HG02840 (cell line): Measurements from ENCODE around the gene PBX1.

ENCODE experiments used
- ATAC-seq: cut with Tn5 transposase; IDR thresholded peaks from one replicate; pipeline ENCODE4 v1.9.1; 2021; ENCODE audit warnings: mild to moderate bottlenecking, moderate library complexity, moderate number of reproducible peaks; ENCODE audit not compliant: unreplicated experiment, low FRiP score

PBX1 gene

DNA sequence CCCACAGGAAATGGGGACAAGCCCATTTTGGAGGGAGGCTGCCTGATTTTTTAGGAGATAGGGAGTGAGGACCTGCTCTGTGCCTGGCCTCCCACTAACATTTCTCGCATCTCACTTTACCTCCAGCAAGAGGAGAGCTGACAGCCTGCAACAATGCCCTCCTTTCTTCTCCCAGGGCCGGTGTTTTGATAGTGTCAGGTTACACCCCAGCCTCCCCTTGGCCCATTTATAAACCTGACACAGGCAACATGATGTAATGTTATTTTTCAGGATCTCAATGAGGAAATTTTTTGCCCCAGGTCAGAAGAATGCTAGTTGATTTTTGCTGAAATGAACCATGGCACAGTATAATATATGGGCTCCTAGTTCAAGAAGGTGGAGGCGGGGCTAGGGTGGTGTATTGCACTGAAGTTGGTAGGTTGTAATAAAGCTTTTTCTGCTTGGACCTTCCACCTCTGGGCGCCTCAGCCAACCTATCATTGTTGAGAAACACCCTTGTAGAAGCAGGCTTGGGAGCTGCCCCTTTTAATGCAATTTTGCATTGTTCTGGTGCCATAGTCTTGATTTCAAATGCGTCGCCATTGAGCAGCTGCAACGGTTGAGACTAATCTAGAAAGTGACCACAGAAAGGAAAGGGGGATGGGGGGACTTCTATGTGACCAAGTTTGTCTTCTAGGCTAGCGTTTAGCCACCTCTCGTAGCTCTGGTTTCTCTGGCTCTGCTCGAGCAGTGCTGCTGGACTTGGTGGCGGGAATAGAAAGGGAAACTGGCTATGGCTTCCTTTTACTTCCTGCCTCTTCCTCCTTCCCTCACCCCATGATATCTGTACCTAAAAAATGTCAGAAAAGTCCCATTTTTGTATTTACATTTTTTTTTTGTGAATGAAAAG, 53.0 kb downstream of the PBX1 start:
- no peak for ATAC-seq

DNA sequence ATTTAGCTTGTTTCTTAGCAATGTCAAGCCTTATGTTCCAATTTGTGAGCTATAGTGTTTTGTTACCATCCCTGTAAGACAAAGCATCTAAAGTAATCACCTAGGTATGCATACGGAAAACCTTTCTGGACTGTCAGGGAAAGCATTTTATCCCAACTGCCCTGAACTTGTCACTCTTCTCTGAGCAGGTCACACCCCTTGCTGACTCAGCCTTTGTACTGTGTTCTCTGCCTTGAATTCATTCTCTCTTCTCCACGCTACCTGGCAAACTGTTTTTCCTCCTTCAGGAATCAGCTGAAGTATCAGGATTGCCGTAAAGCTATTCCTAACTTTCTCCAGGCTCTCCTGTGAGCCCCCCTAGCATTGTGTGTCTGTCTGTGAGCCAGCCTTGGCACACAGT, 54.2 kb downstream of the PBX1 start:
- ATAC-seq: no peak

DNA sequence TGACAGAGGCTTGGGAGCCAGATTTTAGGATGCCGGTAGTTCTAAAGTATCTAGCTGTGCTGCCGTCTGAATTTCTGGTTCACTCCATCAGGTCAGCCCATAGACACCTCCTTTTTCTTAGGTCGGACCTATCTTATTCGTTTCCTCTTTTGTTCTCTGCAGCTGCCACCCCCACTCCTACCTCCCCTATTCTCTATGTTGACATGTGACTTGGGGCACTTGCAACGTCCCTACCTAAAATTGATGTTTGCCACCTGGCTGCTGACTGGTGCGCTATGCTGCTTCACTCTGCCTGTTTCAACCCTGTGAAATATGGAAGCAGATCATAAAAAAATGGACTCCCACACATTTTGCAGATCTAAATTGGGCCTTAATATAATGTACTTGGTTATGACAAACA, 55.3 kb downstream of the PBX1 start:
- no peak for ATAC-seq

DNA sequence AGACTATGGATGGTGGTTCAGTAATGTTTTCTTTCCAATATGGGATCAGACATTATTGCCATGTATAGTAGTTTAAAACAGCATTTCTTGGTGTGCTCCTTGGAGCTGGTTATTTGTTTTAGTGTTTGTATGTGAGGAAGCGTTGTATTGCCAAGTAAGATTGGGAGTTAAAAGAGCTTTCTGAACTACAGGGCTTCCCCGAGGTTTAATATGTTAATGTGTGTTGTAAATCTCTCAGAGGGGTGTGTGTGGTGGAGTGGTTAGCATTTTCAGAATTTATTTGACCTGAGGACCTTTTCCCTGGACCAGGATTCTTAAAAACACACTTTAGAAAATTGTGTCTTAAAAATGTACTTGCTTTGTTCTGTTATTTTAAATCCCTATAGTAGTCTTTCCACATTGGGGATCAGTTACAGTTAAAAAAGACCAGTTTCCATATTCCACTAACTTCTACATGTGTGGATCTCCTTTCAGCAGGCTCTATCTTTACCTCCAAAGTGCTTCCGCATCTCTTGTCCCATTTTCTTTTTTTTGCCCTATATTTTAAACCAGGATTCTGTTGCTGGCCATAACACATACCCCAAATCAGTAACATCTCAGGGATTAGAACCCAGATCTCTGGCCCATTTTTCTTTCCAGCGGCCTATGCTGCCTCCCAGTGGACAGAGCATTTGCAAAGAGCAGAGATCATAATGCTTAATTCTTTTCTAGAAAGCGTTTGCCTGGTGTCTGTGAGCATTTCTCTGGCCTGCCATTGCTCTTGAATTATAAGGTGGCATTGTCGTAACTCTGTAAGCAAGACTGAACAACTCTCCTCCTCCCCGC, 58.6 kb downstream of the PBX1 start:
- ATAC-seq: no peak

DNA sequence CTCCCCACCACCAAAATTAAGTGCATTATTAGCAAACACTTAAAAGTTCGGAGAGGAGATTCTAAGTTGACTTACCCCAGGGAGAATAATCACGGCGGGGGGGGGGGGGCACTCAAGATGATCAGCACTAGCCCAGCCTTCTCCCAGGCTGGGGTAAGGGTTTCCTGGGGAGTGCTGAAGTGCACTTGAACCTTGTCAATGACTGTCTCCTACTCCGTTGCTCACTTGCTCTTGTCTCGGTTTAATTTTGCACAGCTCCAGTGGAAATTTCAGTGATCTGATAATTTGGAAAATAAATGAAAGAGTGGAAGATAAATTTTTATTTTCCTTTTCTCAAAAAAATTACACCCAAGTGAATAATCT, 59.2 kb downstream of the PBX1 start:
- no peak for ATAC-seq

DNA sequence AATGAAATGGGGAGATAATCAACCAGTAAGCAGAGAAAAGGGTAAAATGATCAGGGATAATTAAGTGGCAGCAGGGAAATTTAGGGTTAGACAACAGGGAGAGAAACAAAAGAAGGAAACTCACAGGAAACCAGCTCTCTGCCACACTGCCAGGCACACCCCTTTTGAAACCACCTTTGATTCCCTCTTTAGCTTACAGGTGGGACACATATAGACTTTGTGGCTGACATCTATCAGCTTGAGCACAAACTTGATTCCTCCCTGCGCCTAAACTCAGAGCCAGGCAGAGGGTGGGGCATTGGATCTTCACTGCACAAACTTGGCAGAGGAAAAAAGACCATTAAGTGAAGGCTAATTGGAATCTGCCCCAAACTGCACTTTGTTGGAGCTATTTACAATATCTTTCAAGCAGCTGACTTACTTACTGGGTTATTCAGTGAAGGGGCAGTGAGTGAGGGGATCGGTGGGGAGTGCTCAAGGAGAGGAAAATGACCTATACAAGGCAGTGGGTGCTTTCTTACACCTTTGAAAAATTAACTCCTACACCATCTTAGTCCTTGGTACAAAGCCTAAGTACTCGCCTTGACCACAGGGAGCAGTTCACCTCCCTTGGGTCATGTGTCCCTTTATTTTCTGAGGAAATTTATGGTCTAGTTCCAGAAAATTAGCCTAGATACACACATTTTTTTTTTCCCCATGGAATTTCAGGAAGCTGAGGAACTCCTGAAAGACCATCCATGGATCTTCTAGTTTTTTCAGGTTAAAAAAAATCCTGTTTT, 60.2 kb downstream of the PBX1 start:
- ATAC-seq: no peak

DNA sequence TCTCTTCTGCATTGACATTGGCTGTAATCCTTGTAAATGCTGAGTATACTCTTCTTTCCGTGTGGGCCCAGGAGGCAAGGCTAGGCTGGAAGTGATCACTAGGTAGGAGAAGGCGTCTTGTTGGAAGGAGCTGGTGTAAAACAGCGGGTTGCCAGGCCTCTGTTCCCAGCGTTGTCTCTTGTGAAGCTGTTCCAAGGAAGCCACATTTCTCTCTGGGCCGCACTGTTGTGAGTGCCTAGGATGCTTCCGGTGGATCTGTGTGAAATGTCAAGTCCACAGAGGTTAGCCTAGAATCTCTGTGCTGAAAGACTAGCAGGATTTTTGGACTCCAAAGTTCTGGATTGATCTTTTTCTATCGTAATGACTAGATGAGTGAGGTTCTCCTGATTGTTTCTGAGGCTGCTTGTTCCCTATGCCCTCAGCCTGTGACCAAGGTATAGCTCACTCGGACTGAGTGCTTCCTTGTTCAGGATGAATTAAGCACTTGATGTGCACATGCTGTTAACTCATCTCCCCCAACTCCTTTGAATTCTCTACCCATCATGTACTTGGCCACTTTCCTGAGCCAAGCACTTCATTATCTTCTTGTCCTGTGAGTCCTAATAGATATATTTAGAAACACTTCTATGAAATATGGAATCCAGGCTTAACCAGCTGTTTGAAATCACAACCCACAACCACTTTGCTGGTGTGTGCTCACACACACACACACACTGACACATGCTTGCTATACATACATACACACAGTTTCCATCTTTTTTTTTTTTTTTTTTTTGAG, 63.3 kb downstream of the PBX1 start:
- ATAC-seq: no peak

DNA sequence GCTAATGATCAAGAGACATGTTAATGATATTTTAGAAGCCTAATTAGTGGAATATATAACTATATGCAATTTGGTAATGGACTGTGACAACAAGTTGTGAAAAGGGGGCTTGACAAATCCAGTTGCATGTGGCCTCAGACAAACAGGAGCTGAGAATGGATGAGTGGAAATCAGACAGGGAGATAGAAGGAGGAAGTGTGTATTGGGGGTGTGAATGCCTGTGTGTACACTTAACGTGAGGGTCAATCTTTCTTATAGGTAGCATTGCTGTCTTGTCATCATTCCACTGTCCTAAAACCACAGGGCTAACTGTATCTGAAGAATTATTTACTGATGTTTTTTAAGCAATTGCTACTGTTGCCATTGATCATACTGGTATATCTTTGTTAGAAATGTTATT, 64.8 kb downstream of the PBX1 start:
- no peak for ATAC-seq

DNA sequence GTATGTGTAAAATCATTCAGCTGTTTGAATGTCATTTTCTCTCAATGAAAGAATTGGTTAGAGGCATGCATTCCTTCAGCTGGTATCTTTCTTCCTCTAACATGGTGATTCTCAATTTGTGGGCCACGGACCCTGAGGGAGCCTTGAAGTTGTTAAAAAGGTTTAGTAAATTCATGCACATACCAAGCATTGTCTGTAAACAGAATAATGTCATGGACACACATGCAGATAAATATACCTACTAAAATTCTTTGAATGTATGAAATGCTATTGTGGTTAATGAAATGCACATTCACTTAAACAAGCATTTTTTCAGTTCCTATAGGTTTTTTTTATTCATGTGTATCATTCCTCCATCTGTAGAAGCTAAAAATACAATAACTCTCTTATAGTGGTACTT, 65.4 kb downstream of the PBX1 start:
- no peak for ATAC-seq

DNA sequence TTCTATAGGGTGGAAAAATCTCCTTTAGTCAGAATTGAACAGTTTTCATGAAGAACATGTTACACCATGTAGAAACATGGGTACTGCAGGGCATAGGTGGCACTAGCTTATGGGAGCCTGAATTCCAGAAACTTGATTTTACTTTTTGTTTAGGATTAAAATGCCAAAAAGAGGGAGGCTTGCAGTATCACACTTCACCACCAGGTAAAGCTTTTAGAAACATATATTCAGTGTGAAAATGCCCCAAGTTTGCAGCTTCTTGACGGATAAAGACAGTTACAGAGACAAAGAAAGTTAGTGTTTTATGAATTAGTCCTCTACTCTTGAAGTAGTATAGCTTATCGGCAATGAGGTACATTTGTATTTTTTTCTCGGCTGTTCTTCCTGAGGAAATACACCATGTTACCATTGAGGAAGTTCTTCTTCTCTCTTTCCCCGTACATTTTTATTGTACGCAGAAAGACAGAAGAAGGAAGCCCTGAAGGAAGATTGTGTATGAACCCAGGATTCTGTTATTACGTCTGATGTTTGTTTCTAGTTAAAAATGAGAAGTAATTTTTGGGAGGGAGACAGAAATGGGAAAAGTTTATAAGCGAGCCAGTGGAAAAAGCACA, 66.1 kb downstream of the PBX1 start:
- ATAC-seq: no peak

DNA sequence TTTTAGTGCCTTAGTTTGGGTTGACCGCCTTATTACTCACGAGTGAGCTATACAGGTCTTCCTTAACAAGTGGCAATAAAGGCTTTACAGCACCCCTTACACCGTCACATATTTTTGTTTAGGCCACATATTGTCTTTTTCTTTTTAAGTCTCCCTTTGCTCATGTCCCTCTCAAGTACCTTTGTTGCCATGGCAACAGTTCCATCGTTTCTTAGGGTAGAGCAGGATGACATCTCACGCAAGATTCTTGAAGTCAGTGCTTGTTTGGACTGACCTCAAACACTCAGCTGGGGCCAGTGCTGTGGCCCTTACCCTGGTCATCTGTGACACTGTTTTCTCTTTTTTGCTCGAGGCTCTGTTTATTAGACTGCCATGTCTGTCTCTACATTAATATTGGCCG, 69.8 kb downstream of the PBX1 start:
- ATAC-seq: no peak

DNA sequence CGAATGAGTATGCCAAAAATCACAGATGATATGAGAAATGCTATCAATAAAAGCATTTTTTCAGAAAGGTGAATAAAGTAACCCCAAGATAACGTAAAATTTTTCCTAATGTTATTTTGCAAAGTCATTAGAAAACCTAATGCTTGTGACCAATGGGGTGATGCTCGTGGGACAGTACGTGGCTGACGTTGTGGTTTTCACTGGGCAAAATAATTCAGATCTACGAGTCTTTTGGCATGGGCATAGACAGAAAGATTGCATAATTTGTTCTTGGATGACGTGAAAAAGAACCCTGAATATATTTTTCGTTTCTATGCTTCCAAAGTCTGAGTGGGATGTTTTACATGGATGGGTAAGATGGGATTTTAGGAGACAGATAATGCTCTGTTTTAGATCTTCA, 71.0 kb downstream of the PBX1 start:
- no peak for ATAC-seq

DNA sequence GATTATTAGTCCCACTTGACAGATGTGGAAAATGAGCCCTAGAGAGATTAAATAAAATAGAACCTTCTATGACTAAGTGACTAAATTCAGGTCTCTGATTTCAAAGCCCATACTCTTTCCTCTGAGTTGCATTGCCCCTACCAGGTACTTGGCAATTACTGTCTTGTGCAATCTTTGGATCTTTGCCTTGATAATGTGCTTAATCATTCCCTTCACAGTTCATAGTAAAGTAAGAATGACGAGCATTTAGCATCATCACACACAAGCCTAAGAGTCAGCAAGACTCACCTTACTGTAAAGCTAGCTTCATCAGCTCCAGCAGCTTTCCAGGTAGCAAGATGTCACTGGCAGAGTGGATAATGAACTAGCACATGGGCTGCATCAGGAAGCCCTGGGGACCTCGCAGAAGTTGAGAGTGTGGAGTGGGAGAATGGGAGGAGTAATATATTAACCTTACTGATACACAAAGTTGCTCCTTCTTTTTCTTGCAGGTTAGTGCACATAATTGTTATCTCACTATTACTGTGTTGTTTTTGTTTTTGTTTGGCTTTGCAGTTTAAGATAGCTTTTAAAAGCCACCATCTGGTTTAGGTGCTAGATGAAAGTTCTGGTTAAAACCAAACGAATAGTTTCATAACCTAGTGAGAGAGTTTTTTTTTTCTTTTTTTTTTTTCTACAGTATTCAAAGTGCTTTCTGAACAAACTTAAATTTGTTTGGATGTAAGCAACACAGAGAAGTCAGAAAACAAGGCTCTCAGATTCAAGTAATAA, 71.8 kb downstream of the PBX1 start:
- ATAC-seq: no peak

DNA sequence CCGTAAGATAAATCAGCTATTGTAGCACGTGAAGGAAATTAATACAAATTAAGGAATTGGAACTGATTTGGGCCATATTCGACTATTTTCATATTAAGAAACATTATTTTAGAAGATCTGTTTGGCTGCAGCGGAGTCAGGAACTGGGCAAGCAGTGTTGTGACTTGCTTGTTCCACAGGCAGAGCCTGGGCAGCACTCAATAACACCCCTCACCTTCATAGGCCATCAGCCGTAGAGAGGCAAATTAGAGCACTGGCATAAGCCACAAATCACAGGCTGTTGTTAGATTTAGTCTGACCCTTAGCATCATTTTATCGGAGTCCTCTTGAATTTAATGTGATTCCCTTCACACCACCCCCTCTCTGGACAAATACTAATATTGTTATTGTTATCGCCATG, 72.8 kb downstream of the PBX1 start:
- no peak for ATAC-seq

DNA sequence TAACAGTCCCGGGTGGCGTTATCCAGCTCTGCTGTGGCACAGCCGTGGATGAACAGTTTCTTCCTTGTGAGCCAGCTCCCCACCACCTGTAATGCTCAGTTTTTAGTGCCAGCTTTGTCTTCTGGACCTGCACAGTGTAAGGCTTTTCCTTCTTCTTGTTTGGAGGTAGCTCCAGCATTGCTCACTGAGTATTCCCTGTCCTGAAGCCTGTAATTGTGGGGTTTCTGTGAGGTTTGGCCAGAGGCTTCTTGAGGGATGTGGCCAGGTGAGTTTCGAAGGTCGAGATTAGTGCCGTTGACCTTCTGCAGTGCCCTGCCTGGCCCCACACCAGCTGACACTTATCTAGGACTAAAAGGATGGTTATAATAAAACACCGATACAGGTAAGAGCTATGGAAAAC, 75.0 kb downstream of the PBX1 start:
- ATAC-seq: no peak

DNA sequence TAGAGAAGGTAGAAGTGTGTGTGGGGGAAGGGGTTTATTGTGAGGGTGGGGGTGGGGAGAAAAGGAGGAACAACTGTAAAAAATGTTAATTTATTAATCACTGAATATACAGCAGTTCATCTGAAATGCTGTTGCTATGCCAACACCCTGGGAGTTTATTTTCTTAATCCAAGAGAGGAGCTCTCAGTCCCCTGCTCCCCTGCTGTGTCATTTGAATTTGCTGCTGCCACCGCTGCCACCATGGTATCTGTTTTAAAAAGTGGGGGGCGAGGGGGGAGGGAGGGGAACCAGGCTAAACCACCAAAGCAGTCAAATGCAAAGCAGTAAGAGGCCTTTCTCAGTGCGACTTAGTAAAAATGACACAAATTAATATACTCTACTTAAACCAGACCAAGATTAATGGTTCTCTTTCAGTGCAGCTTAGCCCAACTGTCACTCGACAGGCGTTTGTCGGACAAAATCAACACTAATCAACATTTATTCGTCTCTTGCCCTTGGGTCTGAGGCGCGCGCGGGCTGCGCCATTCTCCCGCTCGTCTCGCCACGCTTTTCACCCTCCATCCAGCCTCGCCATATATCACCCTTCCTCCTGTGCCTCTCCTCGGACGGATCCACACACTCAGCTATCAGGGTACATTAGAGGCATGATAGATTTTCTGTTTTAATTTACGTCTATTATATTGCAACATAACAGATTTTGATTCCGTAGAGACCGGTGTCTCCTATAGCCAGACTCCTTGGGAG, 76.2 kb downstream of the PBX1 start:
- no peak for ATAC-seq

DNA sequence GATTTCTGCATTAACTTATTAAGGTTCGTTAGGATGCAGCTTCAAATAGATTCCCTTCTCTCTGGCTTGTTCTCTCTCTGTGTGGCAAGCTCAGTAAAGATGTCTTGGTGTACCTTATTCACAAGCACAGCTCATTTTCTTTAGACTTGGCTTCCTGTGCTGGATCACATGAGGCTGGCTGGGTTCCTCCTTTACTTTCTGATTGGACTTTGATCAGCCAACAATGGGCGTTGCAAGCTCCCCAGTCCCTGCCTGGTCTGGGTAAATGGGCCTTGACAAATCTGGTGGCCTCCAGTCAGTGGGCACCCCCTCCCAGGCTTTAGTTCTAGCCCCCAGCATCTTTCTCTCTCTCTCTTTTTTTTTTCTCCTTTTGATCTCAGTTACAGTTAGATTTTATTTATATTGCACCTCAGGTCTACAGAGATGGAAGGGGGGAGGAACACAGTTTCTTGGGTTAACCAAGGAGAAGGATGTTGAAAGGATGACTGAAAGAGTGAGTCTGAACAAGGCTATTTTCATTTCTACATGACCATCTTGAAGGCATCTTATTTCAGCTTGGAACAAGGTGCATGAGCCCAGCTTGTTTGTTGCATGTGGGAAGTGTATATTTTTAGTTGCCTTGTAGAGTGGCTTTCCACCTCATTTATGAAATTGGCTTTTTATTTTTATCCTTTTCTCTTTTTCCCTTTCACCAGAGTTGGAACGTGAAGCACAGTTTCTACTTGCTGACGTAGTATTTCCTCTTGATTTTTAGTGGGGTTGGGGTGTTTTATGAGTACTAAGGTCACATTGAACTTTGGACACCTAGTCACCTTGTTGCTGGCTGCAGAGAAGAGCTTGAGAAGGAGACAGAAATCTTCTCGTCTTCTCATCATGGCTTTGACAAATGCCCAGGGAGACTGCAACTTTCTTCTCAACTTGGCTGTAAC, 77.1 kb downstream of the PBX1 start:
- no peak for ATAC-seq
